Stomach (tissue), 9 donors: ENCODE results near the gene PRPS1L1. TPM values are rescaled to one million over a fixed set of nuclear protein-coding genes. Genes with fewer than 3 reads are reported as not detected.
A peak's percentile ranks its signal among the peaks of the same experiment; 100 is the strongest.

Experiments used
- DNase-seq, 2 donors: peaks; one replicate each; pipeline versions ENCODE4 v3.0.0 to v3.0.0-alpha.2; 2013 to 2019
- H3K27ac ChIP-seq, 5 donors: fragments of 200-600 bp in 4 of 5; sonication (generic) in 4 of 5; one replicate each; pipeline ENCODE4 v1.5.1; 2013 to 2019; ENCODE audit warnings: mild to moderate bottlenecking in 1 of 5, moderate library complexity in 1 of 5
- H3K27me3 ChIP-seq, 3 donors: fragments of 200-600 bp; sonication (generic); one replicate each; pipeline ENCODE4 v1.5.1; 2017 to 2019; ENCODE audit warnings: mixed run types in 1 of 3
- H3K36me3 ChIP-seq, 4 donors: fragments of 200-600 bp; sonication (generic); 1 replicate in 3 of 4; 2 replicates in 1 of 4; pipeline ENCODE4 v1.5.1; 2016 to 2019
- H3K4me1 ChIP-seq, 4 donors: fragments of 200-600 bp; sonication (generic); one replicate each; pipeline ENCODE4 v1.5.1; 2016 to 2019
- H3K4me3 ChIP-seq, 4 donors: fragments of 200-600 bp; sonication (generic) in 3 of 4; one replicate each; pipeline ENCODE4 v1.5.1; 2016 to 2019; ENCODE audit warnings: mild to moderate bottlenecking in 1 of 4
- H3K9me3 ChIP-seq, 4 donors: fragments of 200-600 bp; sonication (generic); one replicate each; pipeline ENCODE4 v1.5.1; 2016 to 2019
- EP300 ChIP-seq: sonication (generic); formaldehyde crosslinking; IDR thresholded peaks from one replicate; pipeline ENCODE4 v1.6.1; 2017; ENCODE audit warnings: antibody characterized with exemption
- POLR2A ChIP-seq, 4 donors: fragments of 450-650 bp; IDR thresholded peaks; one replicate each; pipeline ENCODE4 v1.6.1; 2016; ENCODE audit warnings: antibody characterized with exemption in 4 of 4, control low read depth in 2 of 4, mild to moderate bottlenecking in 1 of 4, moderate library complexity in 1 of 4
- POLR2AphosphoS5 ChIP-seq, 3 donors: sonication (generic); formaldehyde crosslinking; IDR thresholded peaks; one replicate each; pipeline ENCODE4 v1.6.1; 2016; ENCODE audit warnings: antibody characterized with exemption in 3 of 3
- WGBS, 5 donors: extraction: QIAGEN DNeasy Blood & Tissue Kit in 3 of 5; methylation state at CpG; one replicate each; pipeline versions ENCODE4 v1.1.5 to v1.1.7; 2013 to 2018; 5-methylcytosine and 5-hydroxymethylcytosine counted together
- intact Hi-C: fragments of 100-400 bp; cut with DNase I; formaldehyde crosslinking; loops from one replicate; pipeline ENCODE4 v1.15.1; 2023; ENCODE audit warnings: low total_unique reads
- polyA plus RNA-seq, 3 donors: library from polyadenylated mRNA; stranded (reverse); fragments of 200-250 nt; gene quantifications; one replicate each; pipeline ENCODE4 v1.2.3, GENCODE V29; 2013
- total RNA-seq, 5 donors: library from RNA; depleted of rRNA; stranded (reverse); fragments of >200 nt; gene quantifications; one replicate each; pipeline versions ENCODE4 v1.1.0 to v1.2.3, GENCODE V29; 2014 to 2016
- TF ChIP-seq, protein P1 (sequence below), 7 experiments: fragments of 450-650 bp in 4 of 7; fragments of 200-600 bp in 3 of 7; sonication (generic) in 3 of 7; IDR thresholded peaks; one replicate each; pipeline ENCODE4 v1.5.1; 2016 to 2019; ENCODE audit warnings: antibody characterized with exemption in 7 of 7, control low read depth in 2 of 7, mild to moderate bottlenecking in 1 of 7
- donor health status: healthy with polysubstance abuse.
- donor health status: Bipolar disorder and iron deficiency.
- donor health status: healthy.

PRPS1L1 gene
- total and polyA plus RNA-seq, 8 donors: not detected

DNA sequence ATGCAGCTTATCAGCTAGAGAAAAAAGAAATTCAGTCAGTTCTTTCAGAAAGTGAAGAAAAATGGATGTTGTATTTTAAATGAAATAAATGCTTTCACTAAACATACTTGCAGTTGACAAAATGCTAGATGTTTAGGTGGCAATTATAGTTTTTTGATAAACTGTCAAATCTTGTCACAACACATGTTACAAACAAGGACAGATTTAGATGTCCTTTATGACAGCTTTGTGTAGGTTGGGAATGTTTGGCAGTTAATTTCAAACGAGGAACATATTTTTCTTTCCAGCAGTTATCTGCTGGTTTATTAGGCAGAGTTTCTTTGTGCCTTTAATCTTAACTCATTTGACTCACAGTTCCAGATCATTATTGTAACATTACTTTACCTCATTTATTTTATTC is 3.1 kb upstream of the PRPS1L1 start:
- Histone ChIP-seq H3K27me3 (no peaks in the 10 kb centered on the region), H3K4me1 (no peaks in the 10 kb centered on the region), H3K4me3 (no peak overlapping the region), H3K9me3 (no peaks in the 10 kb centered on the region), H3K27ac (no peak overlapping the region), H3K36me3 (no peaks in the 10 kb centered on the region)
- intact Hi-C loops: no loop called here
- no peak for DNase-seq
- 15 to 33% (median 16%) methylated on average over 1 of the region's 1 CpG for whole genome bisulfite sequencing, 5 donors
- TF ChIP-seq POLR2AphosphoS5 (IDR thresholded peaks at IDR 0.05) (no peak), EP300 (no peak), POLR2A (IDR thresholded peaks at IDR 0.05) (no peak)
- TF ChIP-seq, protein P1, sequence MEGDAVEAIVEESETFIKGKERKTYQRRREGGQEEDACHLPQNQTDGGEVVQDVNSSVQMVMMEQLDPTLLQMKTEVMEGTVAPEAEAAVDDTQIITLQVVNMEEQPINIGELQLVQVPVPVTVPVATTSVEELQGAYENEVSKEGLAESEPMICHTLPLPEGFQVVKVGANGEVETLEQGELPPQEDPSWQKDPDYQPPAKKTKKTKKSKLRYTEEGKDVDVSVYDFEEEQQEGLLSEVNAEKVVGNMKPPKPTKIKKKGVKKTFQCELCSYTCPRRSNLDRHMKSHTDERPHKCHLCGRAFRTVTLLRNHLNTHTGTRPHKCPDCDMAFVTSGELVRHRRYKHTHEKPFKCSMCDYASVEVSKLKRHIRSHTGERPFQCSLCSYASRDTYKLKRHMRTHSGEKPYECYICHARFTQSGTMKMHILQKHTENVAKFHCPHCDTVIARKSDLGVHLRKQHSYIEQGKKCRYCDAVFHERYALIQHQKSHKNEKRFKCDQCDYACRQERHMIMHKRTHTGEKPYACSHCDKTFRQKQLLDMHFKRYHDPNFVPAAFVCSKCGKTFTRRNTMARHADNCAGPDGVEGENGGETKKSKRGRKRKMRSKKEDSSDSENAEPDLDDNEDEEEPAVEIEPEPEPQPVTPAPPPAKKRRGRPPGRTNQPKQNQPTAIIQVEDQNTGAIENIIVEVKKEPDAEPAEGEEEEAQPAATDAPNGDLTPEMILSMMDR (IDR thresholded peaks at IDR 0.05): no peak

DNA sequence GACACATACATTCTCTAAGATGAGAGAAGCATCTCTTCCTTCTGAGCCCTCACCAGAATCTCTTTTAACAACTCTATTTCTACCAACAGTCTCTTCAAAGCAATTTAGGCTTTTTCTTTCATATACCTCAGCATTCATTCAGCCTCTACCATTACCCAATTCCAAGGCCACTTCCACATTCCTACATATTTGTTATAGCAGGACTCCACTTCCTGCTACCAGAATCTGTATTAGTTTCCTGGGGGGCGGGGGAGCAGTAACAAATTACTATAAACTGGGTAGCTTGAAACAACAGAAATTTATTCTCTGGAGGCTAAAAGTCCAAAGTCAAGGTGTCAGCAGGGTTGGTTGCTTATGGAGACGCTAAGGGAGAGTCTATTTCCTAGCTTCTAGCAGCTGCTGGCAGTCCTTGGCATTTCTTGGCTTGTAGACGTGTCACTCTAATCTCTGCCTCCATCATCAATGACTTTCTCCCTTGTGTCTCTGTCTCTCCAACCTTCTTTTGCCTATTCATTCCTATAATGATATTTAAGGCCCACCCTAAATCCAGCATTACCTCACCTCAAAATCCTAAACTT is 7.4 kb downstream of the PRPS1L1 start:
- Histone ChIP-seq H3K4me3 (no peak overlapping the region), H3K9me3 (no peaks in the 10 kb centered on the region), H3K36me3 (no peaks in the 10 kb centered on the region), H3K27me3 (no peaks in the 10 kb centered on the region), H3K27ac (peak overlapping the region in 2 of 5 donors; percentile 25 to 31), H3K4me1 (peaks cover 0 to 9% (median 5%) of the 10 kb centered on the region in 4 donors)
- TF ChIP-seq, protein P1 (IDR thresholded peaks at IDR 0.05): no peak
- TF ChIP-seq EP300: no peak
- TF ChIP-seq POLR2AphosphoS5 (IDR thresholded peaks at IDR 0.05): no peak
- no peak for TF ChIP-seq POLR2A (IDR thresholded peaks at IDR 0.05)
- intact Hi-C loops: no loop called here
- no peak for DNase-seq
- WGBS, 5 donors: 84 to 91% (median 88%) methylated on average over 3 of the region's 3 CpGs

DNA sequence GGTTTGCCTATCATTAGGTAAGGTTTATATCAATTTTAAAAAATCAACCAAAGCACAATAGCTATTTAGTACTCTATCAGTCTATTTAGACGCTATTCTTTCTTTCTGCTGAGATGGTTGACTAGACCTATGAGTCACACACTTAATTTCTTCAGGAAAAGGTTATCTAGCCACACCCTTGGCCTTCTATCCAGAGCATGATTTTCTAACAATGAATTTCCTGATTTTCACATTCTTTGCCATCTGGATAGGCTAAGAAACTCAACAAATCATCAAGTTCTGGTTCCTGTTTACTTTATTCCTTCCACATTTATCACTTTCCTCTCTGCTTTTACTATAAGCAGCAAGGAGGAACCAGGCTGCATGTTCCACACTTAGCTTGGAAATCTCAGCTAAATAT is 8.1 kb downstream of the PRPS1L1 start:
- no peaks in the 10 kb centered on the region for H3K36me3 ChIP-seq
- TF ChIP-seq EP300 (no peak), POLR2AphosphoS5 (IDR thresholded peaks at IDR 0.05) (no peak), POLR2A (IDR thresholded peaks at IDR 0.05) (no peak)
- TF ChIP-seq, protein P1 (IDR thresholded peaks at IDR 0.05): no peak
- H3K27ac ChIP-seq: peak overlapping the region in 2 of 5 donors; percentile 19 to 31
- no peak overlapping the region for H3K4me3 ChIP-seq
- WGBS, 5 donors: 13 to 42% (median 24%) methylated on average over 1 of the region's 1 CpG
- peak in 1 of 2 donors; percentile 58 for DNase-seq
- H3K4me1 ChIP-seq: peaks cover 0 to 9% (median 5%) of the 10 kb centered on the region in 4 donors
- H3K9me3 ChIP-seq: no peaks in the 10 kb centered on the region
- intact Hi-C loops: no loop called here
- no peaks in the 10 kb centered on the region for H3K27me3 ChIP-seq

DNA sequence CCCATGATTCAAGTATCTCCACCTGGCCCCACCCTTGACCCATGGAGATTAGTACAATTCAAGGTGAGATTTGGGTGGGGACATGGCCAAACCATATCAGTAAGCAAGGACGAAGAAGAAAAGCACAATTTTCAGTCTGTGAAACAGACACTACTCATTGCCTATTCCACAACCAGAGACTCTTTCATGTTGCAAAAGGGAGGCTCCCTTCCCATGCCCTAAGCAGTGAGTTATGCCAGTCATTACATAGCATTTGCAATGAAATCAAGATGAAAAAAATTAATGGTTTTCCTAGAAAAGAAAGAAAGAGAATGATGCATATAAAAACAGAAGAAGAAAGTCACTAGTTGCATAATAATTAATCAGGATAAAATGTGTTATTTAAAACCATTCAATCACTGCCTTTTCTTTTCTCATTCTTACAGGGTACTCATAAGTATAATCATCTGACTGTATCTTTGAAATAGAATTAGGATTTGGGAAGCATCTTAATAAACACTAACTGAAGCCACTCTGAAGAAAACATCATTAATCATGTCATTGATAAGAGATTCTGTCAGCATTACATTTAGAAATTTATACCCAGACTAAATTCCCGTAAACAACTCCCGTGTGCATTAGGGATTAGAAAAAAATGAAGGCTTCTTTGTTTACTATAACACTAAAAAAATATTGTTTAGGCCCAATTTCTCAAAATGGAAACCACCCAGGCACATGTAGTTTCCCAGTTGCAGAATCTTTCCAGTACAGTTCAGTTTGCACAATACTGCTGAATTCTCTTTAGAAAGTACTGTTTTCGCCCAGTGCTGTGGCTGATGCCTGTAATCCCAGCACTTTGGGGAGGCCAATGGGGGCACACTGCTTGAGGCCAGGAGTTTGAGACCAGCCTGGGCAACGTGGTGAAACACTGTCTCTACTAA is 9.1 kb downstream of the PRPS1L1 start:
- Histone ChIP-seq H3K27ac (peak overlapping the region in 1 of 5 donors; percentile 16), H3K4me1 (peaks cover 0 to 9% (median 5%) of the 10 kb centered on the region in 4 donors), H3K27me3 (no peaks in the 10 kb centered on the region), H3K4me3 (no peak overlapping the region), H3K9me3 (no peaks in the 10 kb centered on the region), H3K36me3 (no peaks in the 10 kb centered on the region)
- WGBS, 5 donors: 62 to 80% (median 76%) methylated on average over 5 of the region's 5 CpGs
- no peak for TF ChIP-seq POLR2A (IDR thresholded peaks at IDR 0.05)
- TF ChIP-seq, protein P1 (IDR thresholded peaks at IDR 0.05): no peak
- TF ChIP-seq POLR2AphosphoS5 (IDR thresholded peaks at IDR 0.05): no peak
- no peak for TF ChIP-seq EP300
- intact Hi-C loops: no loop called here
- DNase-seq: no peak
